Large intestine (tissue), 3 donors: ENCODE measurements around the gene FHL2. TPM values are rescaled to one million over a fixed set of nuclear protein-coding genes. Genes with fewer than 3 reads are reported as not detected.
"Not testable (repeated sequence)": the region's sequence is repeated elsewhere in the genome, so short reads cannot be mapped to it uniquely, and the experiment has no call there.

Source experiments
- DNase-seq, 2 donors: peaks; one replicate each; pipeline versions ENCODE4 v3.0.0 to v3.0.0-alpha.2; 2013
- H3K27ac ChIP-seq: one replicate; pipeline ENCODE4 v1.5.1; 2013; ENCODE audit warnings: low read length
- H3K27me3 ChIP-seq: 2 replicates; pipeline ENCODE4 v1.6.1; 2013; ENCODE audit warnings: low read length; ENCODE audit not compliant: control insufficient read depth, insufficient read depth
- H3K36me3 ChIP-seq: 2 replicates; pipeline ENCODE4 v1.6.1; 2013; ENCODE audit warnings: low read length; ENCODE audit not compliant: control insufficient read depth, insufficient read depth
- H3K4me1 ChIP-seq: one replicate; pipeline ENCODE4 v1.6.1; 2013; ENCODE audit warnings: low read length; ENCODE audit not compliant: control insufficient read depth, insufficient read depth
- H3K4me3 ChIP-seq: one replicate; pipeline ENCODE4 v1.5.1; 2013; ENCODE audit warnings: low read length
- H3K9me3 ChIP-seq: one replicate; pipeline ENCODE4 v1.6.1; 2013; ENCODE audit warnings: mild to moderate bottlenecking, low read depth, low read length, moderate library complexity; ENCODE audit not compliant: control insufficient read depth
- WGBS: methylation state at CpG from one replicate; pipeline ENCODE4 v1.1.5; 2013; ENCODE audit warnings: low lambda C conversion rate; ENCODE audit not compliant: insufficient coverage; 5-methylcytosine and 5-hydroxymethylcytosine counted together
- polyA plus RNA-seq: library from polyadenylated mRNA; unstranded; fragments of 120-200 nt; gene quantifications from one replicate; pipeline ENCODE4 v1.2.1, GENCODE V29; 2013

FHL2 gene
- polyA plus RNA-seq, 1 donor: 28.3 TPM

DNA sequence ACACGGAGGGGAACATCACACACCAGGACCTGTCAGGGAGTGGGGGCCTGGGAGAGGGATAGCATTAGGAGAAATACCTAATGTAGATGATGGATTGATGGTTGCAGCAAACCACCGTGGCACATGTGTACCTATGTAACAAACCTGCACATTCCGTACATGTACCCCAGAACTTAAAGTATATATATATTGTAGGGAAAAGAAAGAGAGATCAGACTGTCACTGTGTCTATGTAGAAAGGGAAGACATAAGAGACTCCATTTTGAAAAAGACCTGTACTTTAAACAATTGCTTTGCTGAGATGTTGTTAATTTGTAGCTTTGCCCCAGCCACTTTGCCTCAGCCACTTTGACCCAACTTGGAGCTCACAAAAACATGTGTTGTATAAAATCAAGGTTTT is 26.0 kb upstream of the FHL2 start:
- H3K27ac ChIP-seq, H3K4me1 ChIP-seq, H3K9me3 ChIP-seq, H3K4me3 ChIP-seq, DNase-seq, H3K36me3 ChIP-seq, H3K27me3 ChIP-seq: not testable (repeated sequence)
- no CpG with 5 or more reads among the region's 3 CpGs for WGBS

DNA sequence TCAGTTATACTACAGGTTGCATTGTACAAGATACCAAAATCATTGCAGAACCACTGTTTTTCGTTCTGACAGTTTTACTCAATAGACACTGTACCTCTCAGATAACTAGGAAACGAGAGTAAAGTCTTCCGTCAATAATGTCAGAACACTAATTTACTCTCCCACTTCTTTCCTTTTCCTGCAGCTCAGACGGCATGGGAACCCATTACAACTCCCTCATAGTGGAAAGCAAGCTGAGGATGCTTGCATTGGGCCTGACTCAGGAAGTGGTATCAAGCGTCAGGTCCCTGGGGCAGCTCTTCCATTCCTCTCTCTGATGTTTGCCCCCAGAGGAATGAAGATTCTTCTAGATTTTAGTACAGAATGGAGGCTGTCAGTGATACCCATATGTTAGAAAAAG is 23.9 kb upstream of the FHL2 start:
- Histone ChIP-seq H3K27ac (no peak overlapping the region), H3K9me3 (no peaks in the 10 kb centered on the region), H3K4me3 (no peak overlapping the region), H3K4me1 (no peaks in the 10 kb centered on the region), H3K36me3 (no peaks in the 10 kb centered on the region), H3K27me3 (no peaks in the 10 kb centered on the region)
- no peak for DNase-seq
- WGBS: no CpG with 5 or more reads among the region's 5 CpGs

DNA sequence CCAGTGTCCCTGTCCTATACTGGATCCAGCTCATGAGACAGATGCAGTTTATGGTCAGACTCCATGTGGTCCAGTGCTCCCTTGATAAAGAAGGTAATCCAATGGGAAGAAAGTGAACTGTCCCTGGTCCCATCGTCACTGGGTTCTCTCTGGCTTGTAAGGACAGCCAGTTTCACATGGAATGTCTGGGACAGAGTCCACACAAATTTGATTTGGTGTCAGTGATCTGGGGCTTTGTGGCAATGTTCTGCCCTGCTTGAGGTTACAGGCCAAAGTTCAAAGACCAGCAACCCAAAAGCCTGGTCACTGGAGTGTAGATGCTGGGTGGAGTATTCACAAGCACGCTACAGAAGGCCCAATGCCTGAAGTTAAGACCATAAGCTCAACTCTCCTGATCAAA is 22.2 kb upstream of the FHL2 start:
- no CpG with 5 or more reads among the region's 2 CpGs for WGBS
- Histone ChIP-seq H3K27ac (no peak overlapping the region), H3K4me3 (no peak overlapping the region), H3K9me3 (no peaks in the 10 kb centered on the region), H3K4me1 (no peaks in the 10 kb centered on the region), H3K36me3 (no peaks in the 10 kb centered on the region), H3K27me3 (no peaks in the 10 kb centered on the region)
- DNase-seq: no peak

DNA sequence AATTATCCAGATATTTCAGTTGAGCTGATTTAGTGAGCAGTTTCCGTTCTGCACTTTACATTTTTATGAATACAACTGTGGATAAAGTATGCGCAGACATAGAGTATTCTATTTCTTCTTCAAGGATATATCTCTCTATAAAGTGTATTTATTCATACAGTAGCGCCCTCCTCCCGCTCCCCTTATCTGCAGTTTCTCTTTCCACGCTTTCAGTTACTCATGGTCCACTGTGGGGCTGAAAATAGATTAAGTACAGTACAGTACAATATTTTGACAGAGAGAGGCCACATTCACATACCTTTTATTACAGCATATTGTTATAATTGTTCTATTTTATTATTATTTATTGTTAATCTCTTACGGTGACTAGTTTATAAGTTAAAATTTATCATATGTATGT is 19.7 kb upstream of the FHL2 start:
- no peaks in the 10 kb centered on the region for H3K9me3 ChIP-seq
- H3K27me3 ChIP-seq: no peaks in the 10 kb centered on the region
- H3K36me3 ChIP-seq: no peaks in the 10 kb centered on the region
- H3K4me3 ChIP-seq: no peak overlapping the region
- H3K27ac ChIP-seq: no peak overlapping the region
- no peak for DNase-seq
- WGBS: no CpG with 5 or more reads among the region's 6 CpGs
- H3K4me1 ChIP-seq: no peaks in the 10 kb centered on the region

DNA sequence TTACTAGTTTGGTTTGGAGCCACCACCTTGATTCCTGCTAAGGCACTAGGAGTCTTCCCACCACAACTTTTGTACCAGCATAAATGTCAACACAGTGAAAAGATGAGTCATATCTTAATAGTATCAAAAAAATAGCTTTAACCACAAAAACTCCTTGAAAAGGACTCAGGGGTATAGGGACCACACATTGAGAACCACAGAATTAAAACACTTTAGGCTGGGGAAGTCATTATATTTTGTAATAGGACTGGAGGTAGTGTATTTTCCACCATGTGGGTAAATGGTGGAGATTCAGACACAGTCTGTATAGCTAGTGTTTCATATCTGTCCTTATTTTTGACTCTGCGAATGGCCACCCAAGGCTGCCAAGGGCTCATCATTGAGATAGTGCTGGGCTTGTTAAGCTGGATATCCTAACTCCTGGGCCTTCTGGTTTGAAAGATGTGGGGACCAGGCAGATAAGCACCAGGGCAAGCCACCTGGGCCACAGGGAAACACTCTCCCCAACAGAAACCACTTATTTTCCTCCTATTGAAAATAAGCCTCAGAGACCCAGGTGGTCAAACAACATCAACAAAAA is 19.1 kb upstream of the FHL2 start:
- H3K27me3 ChIP-seq: no peaks in the 10 kb centered on the region
- no peak overlapping the region for H3K4me3 ChIP-seq
- no CpG with 5 or more reads among the region's 1 CpG for WGBS
- no peaks in the 10 kb centered on the region for H3K36me3 ChIP-seq
- DNase-seq: no peak
- H3K27ac ChIP-seq: no peak overlapping the region
- no peaks in the 10 kb centered on the region for H3K9me3 ChIP-seq
- no peaks in the 10 kb centered on the region for H3K4me1 ChIP-seq

DNA sequence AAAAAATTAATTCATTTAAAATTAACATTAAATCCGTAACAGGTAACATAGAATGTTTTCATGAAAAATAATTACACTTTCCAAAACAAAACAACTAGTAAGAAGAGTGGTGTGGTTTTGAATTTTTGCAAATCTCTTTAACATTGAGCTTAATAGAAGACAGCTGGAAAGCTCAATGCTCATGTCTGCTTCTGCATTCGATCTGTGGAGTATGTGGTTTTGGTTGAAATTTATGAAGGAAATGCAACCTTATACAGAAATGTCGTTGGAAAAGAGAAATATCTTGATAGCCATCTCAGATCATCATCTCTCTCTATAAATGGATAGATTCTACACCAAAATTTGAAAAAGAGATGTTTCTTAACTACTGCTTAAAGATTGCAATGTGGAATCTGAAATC is 17.3 kb upstream of the FHL2 start:
- Histone ChIP-seq H3K27ac (no peak overlapping the region), H3K4me1 (peaks cover 4% of the 10 kb centered on the region), H3K9me3 (no peaks in the 10 kb centered on the region), H3K27me3 (no peaks in the 10 kb centered on the region), H3K4me3 (no peak overlapping the region), H3K36me3 (no peaks in the 10 kb centered on the region)
- 80% methylated on average over 1 of the region's 3 CpGs for WGBS
- no peak for DNase-seq

DNA sequence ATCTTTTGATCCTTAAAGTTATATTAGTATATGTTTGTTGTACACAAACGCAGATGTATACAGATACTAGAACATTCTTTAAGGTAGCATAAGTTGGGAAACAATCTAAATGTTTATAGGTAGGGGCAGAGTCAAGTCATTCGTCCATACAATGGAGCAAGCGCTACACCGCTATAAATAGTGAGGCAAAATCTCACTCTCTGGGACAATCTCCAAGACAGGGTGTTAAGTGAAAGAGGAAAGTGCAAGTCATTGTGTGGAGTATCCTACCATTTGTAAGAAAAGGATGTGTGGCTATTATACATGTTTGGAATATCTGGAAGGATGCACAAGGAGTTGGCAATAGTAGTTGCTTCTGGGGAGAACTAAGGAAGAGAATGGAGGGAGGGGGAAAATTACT is 16.2 kb upstream of the FHL2 start:
- Histone ChIP-seq H3K27ac (no peak overlapping the region), H3K27me3 (no peaks in the 10 kb centered on the region), H3K36me3 (no peaks in the 10 kb centered on the region), H3K4me3 (no peak overlapping the region), H3K4me1 (peaks cover 4% of the 10 kb centered on the region), H3K9me3 (no peaks in the 10 kb centered on the region)
- DNase-seq: no peak
- WGBS: 78% methylated on average over 4 of the region's 4 CpGs

DNA sequence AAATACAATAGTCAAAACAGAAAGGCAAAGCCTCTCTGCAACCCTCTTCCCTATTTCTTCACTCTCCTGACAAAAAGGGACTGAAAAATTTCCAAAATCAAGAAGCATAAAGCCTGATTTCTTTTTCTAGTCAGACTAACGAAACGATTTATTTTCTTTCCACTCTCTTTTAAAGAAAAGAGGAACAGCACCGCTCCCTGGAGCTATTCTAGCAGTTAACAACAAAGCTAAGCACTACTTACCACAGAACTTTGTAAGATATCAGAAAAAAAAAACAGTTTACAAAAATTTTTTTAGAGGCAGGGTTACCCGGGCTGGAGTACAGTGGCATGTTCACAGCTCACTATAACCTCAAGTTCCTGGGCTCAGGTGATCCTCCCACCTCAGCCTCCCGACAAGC is 14.4 kb upstream of the FHL2 start:
- H3K27ac ChIP-seq: no peak overlapping the region
- H3K9me3 ChIP-seq: no peaks in the 10 kb centered on the region
- H3K4me3 ChIP-seq: no peak overlapping the region
- DNase-seq: no peak
- 100% methylated on average over 2 of the region's 5 CpGs for WGBS
- H3K27me3 ChIP-seq: no peaks in the 10 kb centered on the region
- no peaks in the 10 kb centered on the region for H3K36me3 ChIP-seq
- H3K4me1 ChIP-seq: peaks cover 4% of the 10 kb centered on the region

DNA sequence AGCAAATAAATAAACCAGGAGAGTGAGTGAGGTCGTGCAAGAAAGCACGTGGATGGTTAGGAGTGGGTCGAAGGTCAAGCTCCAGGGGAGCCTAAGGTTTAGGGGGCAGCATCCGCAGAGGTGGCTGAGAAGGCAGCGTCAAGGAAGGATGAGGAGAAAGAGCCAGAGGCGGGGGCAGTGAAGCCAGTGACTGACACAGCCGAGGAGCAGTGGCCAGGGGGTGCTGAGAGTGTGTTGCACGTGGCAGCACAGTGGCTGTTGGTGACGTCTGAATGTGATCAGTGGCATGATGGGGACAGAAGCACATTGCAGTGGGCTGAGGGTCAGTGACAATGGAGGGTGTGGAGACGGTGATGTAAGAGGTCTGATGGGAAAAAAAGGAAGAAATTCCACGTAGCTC is 13.7 kb upstream of the FHL2 start:
- H3K27ac ChIP-seq: no peak overlapping the region
- no peaks in the 10 kb centered on the region for H3K9me3 ChIP-seq
- H3K27me3 ChIP-seq: no peaks in the 10 kb centered on the region
- H3K4me1 ChIP-seq: peaks cover 4% of the 10 kb centered on the region
- DNase-seq: no peak
- H3K36me3 ChIP-seq: no peaks in the 10 kb centered on the region
- 60% methylated on average over 1 of the region's 11 CpGs for WGBS
- no peak overlapping the region for H3K4me3 ChIP-seq

DNA sequence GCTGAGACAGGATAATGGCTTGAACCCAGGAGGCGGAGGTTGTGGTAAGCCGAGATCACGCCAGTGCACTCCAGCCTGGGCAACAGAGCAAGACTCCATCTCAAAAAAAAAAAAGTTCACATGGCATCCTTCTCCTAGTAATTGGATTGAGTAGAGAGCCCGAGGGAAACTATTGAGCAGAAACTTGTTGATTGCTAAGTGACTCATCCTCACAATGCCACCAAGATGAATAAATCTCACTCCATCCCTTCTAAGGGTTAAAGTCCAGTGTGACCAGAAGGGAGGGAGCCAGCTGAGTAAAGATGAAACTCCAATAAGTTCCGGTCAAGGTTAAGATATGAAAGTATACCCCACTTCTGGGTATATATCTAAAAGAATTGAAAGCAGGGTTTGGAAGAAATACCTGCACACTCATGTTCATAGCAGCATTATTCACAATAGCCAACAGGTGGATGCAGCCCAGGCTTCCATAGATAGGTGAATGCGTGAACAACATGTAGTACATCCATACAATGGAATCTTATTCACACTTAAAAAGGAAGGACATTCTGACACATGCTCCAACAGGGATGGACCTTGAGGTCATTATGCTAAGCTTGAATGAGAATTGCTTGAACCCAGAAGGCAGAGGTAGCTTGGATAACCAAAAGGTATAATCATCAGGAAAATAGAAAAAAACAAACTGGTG is 13.0 kb upstream of the FHL2 start:
- WGBS: 33% methylated on average over 1 of the region's 6 CpGs
- H3K4me1 ChIP-seq: peaks cover 4% of the 10 kb centered on the region
- H3K27ac ChIP-seq: peak overlapping the region; percentile 20
- peak; percentile 32 to 73 for DNase-seq
- H3K4me3 ChIP-seq: no peak overlapping the region
- H3K9me3 ChIP-seq: no peaks in the 10 kb centered on the region
- H3K36me3 ChIP-seq: no peaks in the 10 kb centered on the region
- no peaks in the 10 kb centered on the region for H3K27me3 ChIP-seq

DNA sequence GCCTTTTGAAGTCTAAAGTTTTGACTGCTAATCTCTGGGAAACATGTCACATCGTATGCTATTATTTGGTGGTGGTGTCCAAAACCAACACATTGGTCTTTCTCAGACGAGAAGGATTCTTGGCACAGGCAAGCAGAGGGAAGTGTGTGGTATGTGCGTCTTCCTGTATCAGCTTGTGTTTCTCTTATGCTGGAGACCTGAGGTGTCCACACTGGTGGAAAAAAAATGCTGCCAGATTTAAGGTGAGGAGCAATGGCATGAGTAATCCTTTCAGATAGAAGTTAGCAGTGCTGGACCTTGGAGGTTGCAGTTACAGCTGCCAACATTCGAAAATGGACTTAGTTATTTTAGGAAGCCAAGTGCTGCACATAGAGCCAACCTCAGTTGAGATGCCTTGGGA is 11.7 kb upstream of the FHL2 start:
- no peaks in the 10 kb centered on the region for H3K36me3 ChIP-seq
- no peak for DNase-seq
- H3K9me3 ChIP-seq: no peaks in the 10 kb centered on the region
- no peak overlapping the region for H3K27ac ChIP-seq
- no peaks in the 10 kb centered on the region for H3K27me3 ChIP-seq
- no peak overlapping the region for H3K4me3 ChIP-seq
- no CpG with 5 or more reads among the region's 4 CpGs for WGBS
- H3K4me1 ChIP-seq: peaks cover 4% of the 10 kb centered on the region
